HS-27A (cell line): ENCODE data around the gene TRIP6.
"Not testable (repeated sequence)": the region's sequence is repeated elsewhere in the genome, so short reads cannot be mapped to it uniquely, and the experiment has no call there.

Source experiments
- DNase-seq: peaks from one replicate; pipeline ENCODE4 v3.0.0-alpha.2; 2012; ENCODE audit warnings: low read depth, missing footprints

Gene TRIP6

DNA sequence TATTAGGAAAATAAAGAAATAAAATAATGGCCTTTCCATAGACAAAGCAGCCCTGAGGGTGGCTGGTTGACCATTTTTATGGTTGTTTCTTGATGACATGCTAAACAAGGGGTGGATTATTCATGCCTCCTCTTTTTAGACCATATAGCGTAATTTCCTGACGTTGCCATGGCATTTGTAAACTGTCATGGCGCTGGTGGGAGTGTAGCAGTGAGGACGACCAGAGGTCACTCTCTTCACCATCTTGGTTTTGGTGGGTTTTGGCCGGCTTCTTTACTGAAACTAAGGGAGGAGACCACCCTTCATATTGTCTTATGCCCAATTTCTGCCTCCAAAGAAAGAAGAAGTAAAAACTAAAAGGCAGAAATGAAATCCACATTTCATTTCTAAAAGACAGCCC lies 52.1 kb downstream of the TRIP6 start:
- not testable (repeated sequence) for DNase-seq

DNA sequence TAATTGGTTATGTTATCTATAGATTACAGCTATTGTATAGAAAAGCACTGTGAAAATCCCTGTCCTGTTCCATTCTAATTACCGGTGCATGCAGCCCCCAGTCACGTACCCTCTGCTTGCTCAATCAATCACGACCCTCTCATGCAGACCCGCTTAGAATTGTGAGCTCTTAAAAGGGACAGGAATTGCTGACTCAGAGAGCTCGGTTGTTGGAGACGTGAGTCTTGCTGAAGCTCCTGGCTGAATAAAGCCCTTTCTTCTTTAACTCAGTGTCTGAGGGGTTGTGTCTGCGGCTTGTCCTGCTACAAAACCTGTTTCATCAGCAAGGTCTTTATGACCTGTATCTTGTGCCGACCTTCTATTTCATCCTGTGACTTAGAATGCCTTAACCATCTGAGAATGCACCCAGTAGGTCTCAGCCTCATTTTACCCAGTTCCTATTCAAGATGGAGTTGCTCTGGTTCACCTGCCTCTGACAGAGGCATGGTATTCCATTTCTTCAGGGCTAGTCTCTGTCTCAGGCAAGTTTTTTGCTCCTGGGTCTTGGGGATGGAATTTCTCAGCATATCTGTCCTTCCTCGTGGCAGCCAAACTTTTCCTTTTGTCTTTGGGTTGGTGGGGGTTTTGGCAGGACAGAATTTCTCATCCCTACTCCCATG lies 52.7 kb downstream of the TRIP6 start:
- DNase-seq = not testable (repeated sequence)

DNA sequence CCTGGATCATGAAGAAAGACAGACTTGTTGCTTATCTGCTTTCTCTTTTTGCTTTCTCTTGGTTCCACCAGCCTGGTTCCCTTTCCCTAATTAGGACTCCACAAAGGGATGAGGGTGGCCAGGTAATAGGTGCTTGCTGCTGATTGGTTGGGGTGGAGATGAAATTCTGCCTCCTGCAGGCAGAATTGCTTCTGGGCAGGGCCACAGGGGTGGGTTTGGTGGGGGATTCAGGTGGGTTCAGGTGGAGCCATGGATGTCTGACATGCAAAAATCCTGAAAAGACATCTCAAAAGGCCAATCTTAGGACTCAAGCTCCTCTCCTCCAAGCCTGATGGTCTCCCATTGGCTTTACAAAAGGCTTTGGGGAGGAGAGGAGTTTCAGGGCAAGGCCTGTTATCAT lies 53.9 kb downstream of the TRIP6 start:
- DNase-seq = no peak
